Peyer's patch (tissue), 4 donors: ENCODE measurements around the gene CCDC194. TPM values are rescaled to one million over a fixed set of nuclear protein-coding genes. Genes with fewer than 3 reads are reported as not detected.
A peak's percentile ranks its signal among the peaks of the same experiment; 100 is the strongest.

Source experiments
- DNase-seq, 3 donors: peaks; one replicate each; pipeline ENCODE4 v3.0.0-alpha.2; 2017 to 2019
- H3K27ac ChIP-seq, 4 donors: fragments of 200-600 bp; sonication (generic); one replicate each; pipeline ENCODE4 v1.5.1; 2016 to 2019
- H3K27me3 ChIP-seq, 2 donors: fragments of 200-600 bp; sonication (generic); one replicate each; pipeline ENCODE4 v1.5.1; 2019
- H3K36me3 ChIP-seq, 3 donors: fragments of 200-600 bp; sonication (generic); one replicate each; pipeline ENCODE4 v1.5.1; 2016 to 2019
- H3K4me1 ChIP-seq, 4 donors: fragments of 200-600 bp; sonication (generic); one replicate each; pipeline ENCODE4 v1.5.1; 2016 to 2019
- H3K4me3 ChIP-seq, 4 donors: fragments of 200-600 bp; sonication (generic); 1 replicate in 3 of 4; 2 replicates in 1 of 4; pipeline ENCODE4 v1.5.1; 2016 to 2019; ENCODE audit warnings: mild to moderate bottlenecking in 1 of 4
- H3K9me3 ChIP-seq, 4 donors: fragments of 200-600 bp; sonication (generic); one replicate each; pipeline ENCODE4 v1.5.1; 2016 to 2019; ENCODE audit warnings: mild to moderate bottlenecking in 1 of 4
- CTCF ChIP-seq, 6 experiments: fragments of 450-650 bp in 4 of 6; fragments of 200-600 bp in 2 of 6; sonication (generic) in 1 of 6; IDR thresholded peaks; one replicate each; pipeline ENCODE4 v1.5.1; 2017 to 2019; ENCODE audit warnings: antibody characterized with exemption in 6 of 6, mild to moderate bottlenecking in 3 of 6, moderate library complexity in 1 of 6
- POLR2A ChIP-seq, 2 donors: fragments of 450-650 bp; IDR thresholded peaks; one replicate each; pipeline ENCODE4 v1.5.1; 2017; ENCODE audit warnings: antibody characterized with exemption in 2 of 2, mild to moderate bottlenecking in 2 of 2, moderate library complexity in 2 of 2
- total RNA-seq, 4 donors: library from RNA; depleted of rRNA; stranded (reverse); fragments of >200 nt; gene quantifications; one replicate each; pipeline ENCODE4 v1.1.0, GENCODE V29; 2016

Gene CCDC194
- total RNA-seq, 4 donors from 2014 or later: not detected

DNA sequence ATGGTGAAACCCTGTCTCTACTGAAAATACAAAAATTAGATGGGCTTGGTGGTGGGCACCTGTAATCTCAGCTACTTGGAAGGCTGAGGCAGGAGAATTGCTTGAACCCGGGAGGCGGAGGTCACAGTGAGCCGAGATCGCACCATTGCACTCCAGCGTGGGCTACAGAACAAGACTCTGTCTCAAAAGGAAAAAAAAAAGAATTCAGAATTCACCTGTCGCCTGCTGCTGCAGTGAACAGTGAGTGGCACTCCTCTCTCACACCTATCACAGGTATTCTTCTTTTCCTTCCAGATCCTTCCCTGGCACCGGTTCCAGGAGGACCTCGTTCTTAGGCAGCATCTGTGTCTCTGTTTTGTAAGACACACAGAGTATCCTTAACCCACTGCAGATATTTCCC lies 20.1 kb upstream of the CCDC194 start:
- no peak for TF ChIP-seq CTCF (IDR thresholded peaks at IDR 0.05)
- no peak for TF ChIP-seq POLR2A (IDR thresholded peaks at IDR 0.05)
- peaks cover 0 to 3% (median under 1%) of the 10 kb centered on the region in 4 donors for H3K4me1 ChIP-seq
- H3K4me3 ChIP-seq: no peak overlapping the region
- H3K27ac ChIP-seq: peak overlapping the region in 1 of 4 donors; percentile 19
- no peak for DNase-seq
- H3K9me3 ChIP-seq: no peaks in the 10 kb centered on the region
- no peaks in the 10 kb centered on the region for H3K27me3 ChIP-seq
- peaks cover 0 to 16% (median 0%) of the 10 kb centered on the region in 3 donors for H3K36me3 ChIP-seq

- DNase-seq: no peak
- peak overlapping the region in 1 of 4 donors; percentile 50 for H3K27ac ChIP-seq
These were observed 17.8 kb upstream of the CCDC194 start for GRCh38 chr19:17411801-17412200.

DNA sequence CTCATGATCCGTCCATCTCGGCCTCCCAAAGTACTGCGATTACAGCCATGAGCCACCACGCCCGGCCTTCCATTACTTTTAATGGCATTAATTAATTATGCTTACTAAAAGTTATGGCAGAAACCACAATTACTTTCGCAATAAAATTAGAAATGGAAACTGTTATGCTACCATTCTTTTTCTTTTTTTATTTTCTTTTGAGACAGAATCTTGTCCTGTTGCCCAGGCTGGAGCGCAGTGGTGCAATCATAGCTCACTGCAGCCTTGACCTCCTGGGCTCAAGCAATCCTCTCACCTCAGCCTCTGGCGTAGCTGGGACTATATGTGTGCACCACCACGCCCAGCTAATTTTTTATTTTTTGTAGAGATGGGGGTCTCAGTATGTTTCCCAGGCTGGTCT lies 16.0 kb upstream of the CCDC194 start:
- no peak for TF ChIP-seq POLR2A (IDR thresholded peaks at IDR 0.05)
- no peak for TF ChIP-seq CTCF (IDR thresholded peaks at IDR 0.05)
- H3K36me3 ChIP-seq: peaks cover 0 to 16% (median 0%) of the 10 kb centered on the region in 3 donors
- no peak for DNase-seq
- no peak overlapping the region for H3K27ac ChIP-seq
- no peak overlapping the region for H3K4me3 ChIP-seq
- H3K9me3 ChIP-seq: no peaks in the 10 kb centered on the region
- H3K4me1 ChIP-seq: peaks cover 0 to 20% (median 11%) of the 10 kb centered on the region in 4 donors
- H3K27me3 ChIP-seq: no peaks in the 10 kb centered on the region

More at GRCh38 chr19:17411801-17412200, 17.8 kb upstream of the CCDC194 start:
- Histone ChIP-seq H3K4me3 (no peak overlapping the region), H3K27me3 (no peaks in the 10 kb centered on the region), H3K4me1 (peaks cover 0 to 10% (median under 1%) of the 10 kb centered on the region in 4 donors), H3K9me3 (no peaks in the 10 kb centered on the region), H3K36me3 (peaks cover 0 to 16% (median 0%) of the 10 kb centered on the region in 3 donors)
- TF ChIP-seq POLR2A (IDR thresholded peaks at IDR 0.05): no peak
- TF ChIP-seq CTCF (IDR thresholded peaks at IDR 0.05): no peak

- H3K9me3 ChIP-seq: no peaks in the 10 kb centered on the region
- DNase-seq: no peak
- H3K36me3 ChIP-seq: peaks cover 0 to 3% (median 0%) of the 10 kb centered on the region in 3 donors
- H3K4me3 ChIP-seq: peak overlapping the region; percentile 23 to 56 (median 52)
- H3K27me3 ChIP-seq: no peaks in the 10 kb centered on the region
- TF ChIP-seq POLR2A (IDR thresholded peaks at IDR 0.05) (no peak), CTCF (IDR thresholded peaks at IDR 0.05) (no peak)
- H3K4me1 ChIP-seq: peaks cover 0 to 38% (median 21%) of the 10 kb centered on the region in 4 donors
- peak overlapping the region; percentile 87 to 93 (median 91) for H3K27ac ChIP-seq
These were observed 12.8 kb upstream of the CCDC194 start for GRCh38 chr19:17406887-17407196.

DNA sequence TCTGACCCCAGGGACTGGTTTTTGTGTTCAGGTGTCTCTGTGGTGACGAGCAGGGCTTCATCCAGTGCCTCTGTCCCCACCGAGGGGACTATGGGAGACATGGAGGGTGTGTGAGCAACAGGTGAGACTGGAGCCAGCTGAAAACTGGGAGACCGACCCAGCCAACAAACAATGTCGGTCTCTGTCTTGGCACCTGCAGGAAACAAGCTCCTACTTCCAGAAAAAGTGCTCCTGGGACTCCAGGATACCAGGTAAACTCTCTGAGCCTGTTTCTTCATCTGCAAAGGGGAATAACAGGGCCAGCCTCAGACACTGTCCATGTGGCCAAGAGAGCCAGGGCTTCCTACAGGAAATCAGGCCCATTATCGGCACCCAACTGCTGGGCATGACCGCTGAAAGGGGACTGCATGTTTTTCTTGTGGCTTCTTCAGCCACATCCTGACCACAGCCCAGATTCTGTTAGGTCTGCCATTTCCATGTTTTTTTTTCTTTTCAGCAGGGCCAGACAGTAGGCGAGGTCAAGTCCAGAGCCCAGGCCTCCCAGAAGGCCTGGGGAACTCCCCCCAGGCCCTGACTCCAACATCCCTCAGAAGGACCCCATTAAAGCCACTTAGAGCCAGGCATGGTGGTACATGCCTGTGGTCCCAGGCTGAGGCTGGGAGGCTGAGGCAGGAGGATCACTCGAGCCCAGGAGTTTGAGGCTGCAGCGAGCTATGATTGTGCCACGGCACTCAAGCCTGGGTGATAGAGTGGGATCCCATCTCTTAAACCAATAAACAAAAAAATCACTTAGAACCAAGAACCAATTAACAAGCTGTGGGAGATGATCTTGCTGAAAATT lies 12.3 kb upstream of the CCDC194 start:
- no peaks in the 10 kb centered on the region for H3K27me3 ChIP-seq
- H3K4me3 ChIP-seq: peak overlapping the region; percentile 49 to 56 (median 52)
- peaks cover 0 to 38% (median 21%) of the 10 kb centered on the region in 4 donors for H3K4me1 ChIP-seq
- DNase-seq: peak in 2 of 3 donors; percentile 58 to 72
- H3K27ac ChIP-seq: peak overlapping the region; percentile 87 to 93 (median 91)
- no peaks in the 10 kb centered on the region for H3K9me3 ChIP-seq
- TF ChIP-seq CTCF (IDR thresholded peaks at IDR 0.05) (no peak), POLR2A (IDR thresholded peaks at IDR 0.05) (no peak)
- H3K36me3 ChIP-seq: no peaks in the 10 kb centered on the region
